MM.1S (cell line): Measurements from ENCODE around the gene WHAMM.

Source experiments
- DNase-seq: peaks from one replicate; pipeline ENCODE4 v3.0.0-alpha.2; 2015
- H2AFZ ChIP-seq: fragments of 300-600 bp; sonication (generic); 2 replicates; pipeline ENCODE4 v1.6.0; 2016; ENCODE audit warnings: antibody characterized with exemption, low read length
- H3F3A ChIP-seq: fragments of 300-600 bp; sonication (generic); 2 replicates; pipeline ENCODE4 v1.6.1; 2016; ENCODE audit warnings: mild to moderate bottlenecking, antibody characterized with exemption, low read length, moderate library complexity, mixed read lengths; ENCODE audit not compliant: insufficient read depth
- H3K27ac ChIP-seq: fragments of 300-600 bp; sonication (generic); 2 replicates; pipeline ENCODE4 v1.5.1; 2016; ENCODE audit warnings: mild to moderate bottlenecking, low read length
- H3K27me3 ChIP-seq: fragments of 300-600 bp; sonication (generic); replicated peaks from 2 replicates; pipeline ENCODE4 v1.6.0; 2016; ENCODE audit warnings: low read length; ENCODE audit not compliant: insufficient read depth
- H3K36me3 ChIP-seq: fragments of 300-600 bp; sonication (generic); replicated peaks from 2 replicates; pipeline ENCODE4 v1.6.1; 2016; ENCODE audit warnings: mild to moderate bottlenecking, low read length, mixed read lengths; ENCODE audit not compliant: insufficient read depth
- H3K4me1 ChIP-seq: fragments of 300-600 bp; sonication (generic); 2 replicates; pipeline ENCODE4 v1.6.1; 2016; ENCODE audit warnings: low read length, mixed read lengths
- H3K4me2 ChIP-seq: fragments of 300-600 bp; sonication (generic); 2 replicates; pipeline ENCODE4 v1.6.0; 2016; ENCODE audit warnings: low read depth, low read length
- H3K4me3 ChIP-seq: fragments of 300-600 bp; sonication (generic); 2 replicates; pipeline ENCODE4 v1.5.1; 2016; ENCODE audit warnings: low read length, mixed read lengths
- H3K79me2 ChIP-seq: fragments of 300-600 bp; sonication (generic); 2 replicates; pipeline ENCODE4 v1.6.1; 2016; ENCODE audit warnings: mixed run types, low read length, mixed read lengths
- H3K9ac ChIP-seq: fragments of 300-600 bp; sonication (generic); 2 replicates; pipeline ENCODE4 v1.6.1; 2016; ENCODE audit warnings: low read length, mixed read lengths
- H3K9me2 ChIP-seq: fragments of 300-600 bp; sonication (generic); replicated peaks from 2 replicates; pipeline ENCODE4 v1.6.1; 2016; ENCODE audit warnings: mild to moderate bottlenecking, low read length, mixed read lengths; ENCODE audit not compliant: insufficient read depth
- H3K9me3 ChIP-seq: fragments of 300-600 bp; sonication (generic); replicated peaks from 2 replicates; pipeline ENCODE4 v1.6.1; 2016; ENCODE audit warnings: mild to moderate bottlenecking, low read length, mixed read lengths; ENCODE audit not compliant: insufficient read depth
- H4K20me1 ChIP-seq: fragments of 300-600 bp; sonication (generic); 2 replicates; pipeline ENCODE4 v1.6.1; 2016; ENCODE audit warnings: mild to moderate bottlenecking, low read length, moderate library complexity, mixed read lengths; ENCODE audit not compliant: insufficient read depth
- EZH2 ChIP-seq: fragments of 300-600 bp; sonication (generic); optimal IDR thresholded peaks from 2 replicates; pipeline ENCODE3; 2017; ENCODE audit warnings: low read depth, mild to moderate bottlenecking, antibody characterized with exemption, low read length, mixed read lengths
- EZH2phosphoT487 ChIP-seq: fragments of 300-600 bp; sonication (generic); IDR thresholded peaks from 2 replicates; pipeline ENCODE4 v1.6.1; 2018; ENCODE audit warnings: antibody characterized with exemption, low read length
- TF ChIP-seq, protein P1 (sequence below): fragments of 300-600 bp; sonication (generic); IDR thresholded peaks from 2 replicates; pipeline ENCODE4 v1.5.1; 2016; ENCODE audit warnings: antibody characterized with exemption, low read length, mixed read lengths

WHAMM gene

DNA sequence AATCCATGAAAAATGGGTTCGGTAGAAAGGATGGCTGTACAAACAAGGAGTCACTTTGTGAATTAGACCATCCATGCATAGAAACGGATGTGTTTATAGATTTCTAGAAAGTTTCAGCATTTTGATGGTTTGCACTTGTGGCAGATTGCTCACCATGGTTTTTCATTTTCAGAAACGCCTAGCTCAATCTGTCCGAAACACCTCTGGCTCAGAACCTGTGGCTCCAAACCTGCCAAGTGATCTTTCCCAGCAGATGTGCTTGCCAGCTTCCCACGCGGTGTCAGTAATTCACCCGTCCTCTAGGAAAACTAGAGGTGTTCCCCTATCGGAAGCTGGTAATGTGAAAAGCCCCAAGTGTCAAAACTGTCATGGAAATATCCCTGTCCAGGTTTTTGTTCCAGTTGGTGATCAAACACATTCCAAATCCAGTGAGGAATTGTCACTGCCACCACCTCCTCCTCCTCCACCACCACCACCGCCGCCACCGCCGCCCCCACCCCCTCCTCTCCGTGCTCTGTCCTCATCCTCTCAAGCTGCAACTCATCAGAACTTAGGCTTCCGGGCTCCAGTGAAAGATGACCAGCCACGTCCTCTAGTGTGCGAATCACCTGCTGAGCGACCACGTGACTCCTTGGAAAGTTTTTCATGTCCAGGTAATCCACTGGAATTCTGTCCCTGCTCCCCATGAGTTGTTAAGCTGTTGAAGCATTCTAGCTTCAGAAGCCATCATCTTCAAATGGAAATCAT, 21.2 kb downstream of the WHAMM start:
- TF ChIP-seq EZH2phosphoT487 (no peak), EZH2 (no peak)
- TF ChIP-seq, protein P1, sequence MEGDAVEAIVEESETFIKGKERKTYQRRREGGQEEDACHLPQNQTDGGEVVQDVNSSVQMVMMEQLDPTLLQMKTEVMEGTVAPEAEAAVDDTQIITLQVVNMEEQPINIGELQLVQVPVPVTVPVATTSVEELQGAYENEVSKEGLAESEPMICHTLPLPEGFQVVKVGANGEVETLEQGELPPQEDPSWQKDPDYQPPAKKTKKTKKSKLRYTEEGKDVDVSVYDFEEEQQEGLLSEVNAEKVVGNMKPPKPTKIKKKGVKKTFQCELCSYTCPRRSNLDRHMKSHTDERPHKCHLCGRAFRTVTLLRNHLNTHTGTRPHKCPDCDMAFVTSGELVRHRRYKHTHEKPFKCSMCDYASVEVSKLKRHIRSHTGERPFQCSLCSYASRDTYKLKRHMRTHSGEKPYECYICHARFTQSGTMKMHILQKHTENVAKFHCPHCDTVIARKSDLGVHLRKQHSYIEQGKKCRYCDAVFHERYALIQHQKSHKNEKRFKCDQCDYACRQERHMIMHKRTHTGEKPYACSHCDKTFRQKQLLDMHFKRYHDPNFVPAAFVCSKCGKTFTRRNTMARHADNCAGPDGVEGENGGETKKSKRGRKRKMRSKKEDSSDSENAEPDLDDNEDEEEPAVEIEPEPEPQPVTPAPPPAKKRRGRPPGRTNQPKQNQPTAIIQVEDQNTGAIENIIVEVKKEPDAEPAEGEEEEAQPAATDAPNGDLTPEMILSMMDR = no peak
- Histone ChIP-seq H3K27ac (no peak overlapping the region), H3K36me3 (peaks cover 19% of the 10 kb centered on the region), H3F3A (no peaks in the 10 kb centered on the region), H3K79me2 (no peaks in the 10 kb centered on the region), H3K9ac (no peak overlapping the region), H3K4me2 (no peak overlapping the region), H2AFZ (no peak overlapping the region), H3K4me1 (no peaks in the 10 kb centered on the region), H3K4me3 (no peak overlapping the region), H3K27me3 (no peaks in the 10 kb centered on the region), H3K9me2 (no peaks in the 10 kb centered on the region), H4K20me1 (no peaks in the 10 kb centered on the region), H3K9me3 (no peaks in the 10 kb centered on the region)
- DNase-seq = no peak

DNA sequence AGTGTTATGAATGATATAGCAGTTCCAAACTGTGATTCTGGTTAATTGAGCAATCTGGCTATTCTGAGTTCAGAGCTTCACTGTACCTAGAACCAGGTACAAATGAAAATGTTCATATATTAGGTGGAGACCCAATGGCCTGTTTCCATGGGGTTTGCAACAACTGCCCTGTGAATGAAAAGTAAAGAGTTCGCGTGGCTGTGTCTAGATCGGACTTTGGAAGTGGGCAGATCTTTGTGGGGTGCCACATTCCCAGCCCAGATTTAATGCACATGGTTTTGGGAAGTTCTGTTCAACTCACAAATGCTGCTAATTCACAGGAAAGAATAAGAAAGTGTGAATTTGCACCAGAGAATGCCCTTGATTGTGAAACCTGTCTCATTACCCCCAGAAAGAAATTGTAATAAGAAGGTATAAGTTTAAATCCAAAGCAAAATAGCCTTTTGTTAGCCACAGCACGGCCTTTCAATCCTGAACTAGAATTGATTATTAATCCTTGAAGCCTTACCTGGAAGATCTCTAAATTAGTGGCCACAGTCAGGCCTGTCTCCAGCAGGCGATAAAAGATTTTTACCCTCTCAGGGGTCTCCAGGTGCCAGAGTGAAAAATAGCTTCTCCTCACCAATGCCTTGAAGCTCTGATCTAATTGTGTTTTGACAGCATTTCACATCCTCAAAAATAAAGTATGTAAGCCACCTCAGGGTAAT, 22.6 kb downstream of the WHAMM start:
- H4K20me1 ChIP-seq = no peaks in the 10 kb centered on the region
- DNase-seq = no peak
- no peak overlapping the region for H3K4me3 ChIP-seq
- no peak overlapping the region for H2AFZ ChIP-seq
- no peak overlapping the region for H3K27ac ChIP-seq
- H3K4me2 ChIP-seq = no peak overlapping the region
- H3F3A ChIP-seq = no peaks in the 10 kb centered on the region
- H3K79me2 ChIP-seq = no peaks in the 10 kb centered on the region
- no peaks in the 10 kb centered on the region for H3K9me3 ChIP-seq
- no peaks in the 10 kb centered on the region for H3K27me3 ChIP-seq
- TF ChIP-seq EZH2phosphoT487 (no peak), EZH2 (no peak)
- TF ChIP-seq, protein P1 = no peak
- H3K36me3 ChIP-seq = peaks cover 15% of the 10 kb centered on the region
- H3K4me1 ChIP-seq = no peaks in the 10 kb centered on the region
- no peaks in the 10 kb centered on the region for H3K9me2 ChIP-seq
- no peak overlapping the region for H3K9ac ChIP-seq

DNA sequence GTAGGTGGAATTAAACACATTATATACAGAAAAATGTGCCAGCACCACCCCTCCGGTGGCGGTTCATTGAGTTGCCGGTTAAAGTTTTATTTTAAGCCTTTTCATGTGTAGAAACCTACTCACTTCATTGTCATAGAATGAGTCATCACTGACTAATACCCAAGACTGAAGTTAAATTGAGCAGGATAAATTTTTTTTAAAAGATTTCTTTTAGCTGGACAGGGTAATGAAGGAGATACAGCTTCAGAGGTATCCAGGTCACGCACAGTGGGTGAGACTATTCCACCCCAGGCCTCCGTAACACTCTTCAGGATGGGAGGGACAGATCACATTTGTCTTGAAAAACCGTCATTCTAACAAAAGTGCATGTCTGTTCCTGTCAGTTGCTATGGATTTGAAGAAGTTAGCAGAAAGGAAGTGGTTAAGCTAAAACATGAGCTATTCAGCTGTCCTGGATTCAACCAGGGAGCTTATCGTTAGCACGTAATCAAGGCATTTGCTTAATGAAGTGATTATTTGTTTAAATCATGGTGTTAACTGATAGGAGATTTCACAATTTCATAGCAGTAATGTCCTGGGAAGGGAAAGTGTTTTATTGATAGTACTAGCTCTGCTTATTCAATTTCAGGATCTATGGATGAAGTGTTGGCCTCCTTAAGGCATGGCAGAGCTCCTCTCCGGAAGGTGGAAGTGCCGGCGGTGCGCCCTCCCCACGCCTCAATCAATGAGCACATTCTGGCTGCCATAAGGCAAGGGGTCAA, 23.4 kb downstream of the WHAMM start:
- H3K79me2 ChIP-seq = no peaks in the 10 kb centered on the region
- no peak overlapping the region for H2AFZ ChIP-seq
- no peak overlapping the region for H3K4me2 ChIP-seq
- DNase-seq = no peak
- TF ChIP-seq, protein P1 = no peak
- TF ChIP-seq EZH2phosphoT487 = no peak
- TF ChIP-seq EZH2 = no peak
- no peaks in the 10 kb centered on the region for H4K20me1 ChIP-seq
- H3K4me3 ChIP-seq = no peak overlapping the region
- H3K9me3 ChIP-seq = no peaks in the 10 kb centered on the region
- H3K9me2 ChIP-seq = no peaks in the 10 kb centered on the region
- no peaks in the 10 kb centered on the region for H3K4me1 ChIP-seq
- H3K9ac ChIP-seq = no peak overlapping the region
- H3F3A ChIP-seq = no peaks in the 10 kb centered on the region
- H3K27ac ChIP-seq = no peak overlapping the region
- peaks cover 14% of the 10 kb centered on the region for H3K36me3 ChIP-seq
- H3K27me3 ChIP-seq = no peaks in the 10 kb centered on the region
